Adipocyte (in vitro differentiated cells): ENCODE measurements around the gene CHRM4.
"Not testable (repeated sequence)": the region's sequence is repeated elsewhere in the genome, so short reads cannot be mapped to it uniquely, and the experiment has no call there.

Source experiments
- DNase-seq: peaks from one replicate; pipeline ENCODE4 v3.0.0-alpha.2; 2015; ENCODE audit warnings: low read depth
- H3K27me3 ChIP-seq: replicated peaks from 2 replicates; pipeline ENCODE4 v1.7.0; 2013; ENCODE audit warnings: mild to moderate bottlenecking, low read length, moderate library complexity; ENCODE audit not compliant: control insufficient read depth, insufficient read depth
- H3K36me3 ChIP-seq: 2 replicates; pipeline ENCODE4 v1.7.0; 2013; ENCODE audit warnings: low read length, mild to moderate bottlenecking, moderate library complexity; ENCODE audit not compliant: control insufficient read depth, insufficient read depth, severe bottlenecking
- H3K4me1 ChIP-seq: 2 replicates; pipeline ENCODE4 v1.7.0; 2013; ENCODE audit warnings: mild to moderate bottlenecking, low read length, moderate library complexity; ENCODE audit not compliant: control insufficient read depth, insufficient read depth
- H3K4me3 ChIP-seq: 2 replicates; pipeline ENCODE4 v1.7.0; 2013; ENCODE audit warnings: mild to moderate bottlenecking, low read length, moderate library complexity
- H3K9ac ChIP-seq: 2 replicates; pipeline ENCODE4 v1.7.0; 2013; ENCODE audit warnings: mild to moderate bottlenecking, low read length, moderate library complexity
- H3K9me3 ChIP-seq: 2 replicates; pipeline ENCODE4 v1.7.0; 2013; ENCODE audit warnings: mild to moderate bottlenecking, low read length, moderate library complexity; ENCODE audit not compliant: control insufficient read depth

The CHRM4 gene

GRCh38 chr11:46379482-46380293 is 11.9 kb downstream of the CHRM4 start:
- not testable (repeated sequence) for H3K27me3 ChIP-seq, H3K4me3 ChIP-seq, H3K9ac ChIP-seq, H3K9me3 ChIP-seq, H3K4me1 ChIP-seq, DNase-seq
- peaks cover 22% of the 10 kb centered on the region for H3K36me3 ChIP-seq

GRCh38 chr11:46378811-46379481 is 12.6 kb downstream of the CHRM4 start:
- no peak overlapping the region for H3K9ac ChIP-seq
- DNase-seq = no peak
- H3K4me1 ChIP-seq = peaks cover 2% of the 10 kb centered on the region
- no peak overlapping the region for H3K4me3 ChIP-seq
- peaks cover 29% of the 10 kb centered on the region for H3K36me3 ChIP-seq
- no peaks in the 10 kb centered on the region for H3K9me3 ChIP-seq
- peaks cover under 1% of the 10 kb centered on the region for H3K27me3 ChIP-seq

- no peak for DNase-seq
- Histone ChIP-seq H3K4me3 (no peak overlapping the region), H3K9ac (no peak overlapping the region), H3K36me3 (peaks cover 33% of the 10 kb centered on the region), H3K27me3 (no peaks in the 10 kb centered on the region), H3K9me3 (no peaks in the 10 kb centered on the region), H3K4me1 (peaks cover 2% of the 10 kb centered on the region)
These were observed 13.3 kb downstream of the CHRM4 start for GRCh38 chr11:46378296-46378695.

- Histone ChIP-seq H3K4me3 (no peak overlapping the region), H3K27me3 (no peaks in the 10 kb centered on the region), H3K9ac (no peak overlapping the region), H3K9me3 (no peaks in the 10 kb centered on the region), H3K4me1 (peaks cover 2% of the 10 kb centered on the region), H3K36me3 (peaks cover 33% of the 10 kb centered on the region)
- DNase-seq = no peak
These were observed 13.7 kb downstream of the CHRM4 start for GRCh38 chr11:46377831-46378230.

- Histone ChIP-seq H3K27me3 (no peaks in the 10 kb centered on the region), H3K4me3 (no peak overlapping the region), H3K9me3 (no peaks in the 10 kb centered on the region), H3K36me3 (peaks cover 35% of the 10 kb centered on the region), H3K4me1 (peaks cover 2% of the 10 kb centered on the region), H3K9ac (no peak overlapping the region)
- DNase-seq = no peak
These were observed 14.3 kb downstream of the CHRM4 start for GRCh38 chr11:46377290-46377689.

GRCh38 chr11:46376258-46377050 is 15.1 kb downstream of the CHRM4 start:
- Histone ChIP-seq H3K9ac (no peak overlapping the region), H3K27me3 (no peaks in the 10 kb centered on the region), H3K36me3 (peaks cover 41% of the 10 kb centered on the region), H3K9me3 (no peaks in the 10 kb centered on the region), H3K4me1 (peaks cover 2% of the 10 kb centered on the region), H3K4me3 (no peak overlapping the region)
- DNase-seq = no peak

GRCh38 chr11:46375392-46376101 is 16.0 kb downstream of the CHRM4 start:
- H3K9ac ChIP-seq = no peak overlapping the region
- H3K9me3 ChIP-seq = no peaks in the 10 kb centered on the region
- no peak overlapping the region for H3K4me3 ChIP-seq
- DNase-seq = no peak
- no peaks in the 10 kb centered on the region for H3K4me1 ChIP-seq
- H3K36me3 ChIP-seq = peaks cover 43% of the 10 kb centered on the region
- H3K27me3 ChIP-seq = no peaks in the 10 kb centered on the region

- H3K4me3 ChIP-seq = no peak overlapping the region
- no peaks in the 10 kb centered on the region for H3K27me3 ChIP-seq
- no peaks in the 10 kb centered on the region for H3K4me1 ChIP-seq
- peaks cover 49% of the 10 kb centered on the region for H3K36me3 ChIP-seq
- H3K9me3 ChIP-seq = no peaks in the 10 kb centered on the region
- H3K9ac ChIP-seq = no peak overlapping the region
- no peak for DNase-seq
These were observed 16.8 kb downstream of the CHRM4 start for GRCh38 chr11:46374815-46375214.

GRCh38 chr11:46373787-46374740 is 17.5 kb downstream of the CHRM4 start:
- Histone ChIP-seq H3K27me3 (no peaks in the 10 kb centered on the region), H3K36me3 (peaks cover 51% of the 10 kb centered on the region), H3K4me3 (no peak overlapping the region), H3K9ac (no peak overlapping the region), H3K4me1 (no peaks in the 10 kb centered on the region), H3K9me3 (no peaks in the 10 kb centered on the region)
- no peak for DNase-seq

GRCh38 chr11:46372501-46372900 is 19.1 kb downstream of the CHRM4 start:
- H3K9ac ChIP-seq, DNase-seq, H3K27me3 ChIP-seq, H3K4me3 ChIP-seq, H3K9me3 ChIP-seq, H3K4me1 ChIP-seq: not testable (repeated sequence)
- H3K36me3 ChIP-seq = peaks cover 56% of the 10 kb centered on the region
